ENCODE data around the gene NLRP9. TPM values are rescaled to one million over a fixed set of nuclear protein-coding genes. Genes with fewer than 3 reads are reported as not detected.
A peak's percentile ranks its signal among the peaks of the same experiment; 100 is the strongest.

Gene NLRP9
- total RNA-seq, 1 donor, result not detected

DNA sequence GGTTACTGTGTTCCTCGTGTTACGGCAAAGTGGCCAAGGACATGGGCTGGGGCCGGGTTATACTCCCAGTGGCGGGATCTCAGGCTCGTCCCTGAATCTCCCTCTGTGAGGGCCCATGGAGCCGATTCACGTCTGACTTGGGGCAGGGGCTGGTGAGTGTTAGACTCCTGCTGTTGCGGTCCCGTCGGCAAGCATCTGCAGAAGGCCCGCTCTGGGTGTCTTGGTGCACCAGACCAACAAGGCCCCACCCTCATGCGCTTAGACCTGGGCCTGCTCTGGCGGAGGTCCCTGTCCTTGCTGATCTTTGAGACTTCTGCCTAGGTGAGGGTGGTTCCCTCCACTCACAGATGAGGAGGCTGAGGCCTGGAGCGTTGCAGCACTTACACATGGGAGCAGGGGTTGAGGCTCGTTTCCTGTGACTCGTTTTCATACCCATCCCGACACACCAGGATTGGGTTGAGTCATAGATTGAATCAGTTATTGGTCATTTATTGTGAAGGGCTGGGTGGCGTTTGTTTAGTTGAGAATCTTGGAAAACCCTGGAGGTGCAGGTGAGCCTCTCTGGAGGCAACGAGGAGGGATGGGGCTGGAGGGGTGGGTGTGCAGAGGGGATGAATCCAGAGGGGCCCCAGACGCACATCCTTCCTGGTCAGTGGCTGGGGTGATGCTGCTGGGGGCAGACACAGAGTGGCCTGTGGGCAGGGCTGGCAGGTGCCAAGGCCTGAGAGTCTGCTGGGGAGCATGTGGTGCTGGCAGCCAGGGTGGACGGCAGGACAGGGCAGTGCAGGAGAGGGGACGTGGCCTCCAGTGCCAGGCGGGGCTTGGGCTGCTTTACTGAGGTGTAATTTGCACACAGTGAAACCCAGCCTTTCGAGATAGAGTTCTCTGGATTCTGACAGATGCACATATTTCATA is 58.6 kb downstream of the NLRP9 start:
- H4K20me1 ChIP-seq (ENCODE audit: insufficient read depth, low read length), result peaks cover 79% of the 10 kb centered on the region
- no peak overlapping the region for H2AFZ ChIP-seq (ENCODE audit: low read length)
- no peaks in the 10 kb centered on the region for H3K27me3 ChIP-seq (ENCODE audit: insufficient read depth, low read length)
- H3K36me3 ChIP-seq (ENCODE audit: insufficient read depth, low read length), result peaks cover 38% of the 10 kb centered on the region
- peaks cover 18% of the 10 kb centered on the region for H3K4me1 ChIP-seq (ENCODE audit: insufficient read depth, low read length)
- no peak overlapping the region for H3K4me3 ChIP-seq (ENCODE audit: insufficient read depth, low read length)
- DNase-seq (ENCODE audit: insufficient read length, low spot score, missing footprints), result no peak
- H3K79me2 ChIP-seq (ENCODE audit: insufficient read depth, low read length), result peaks cover 91% of the 10 kb centered on the region
- H3K27ac ChIP-seq (ENCODE audit: low read depth, low read length), result no peak overlapping the region
- H3K4me2 ChIP-seq (ENCODE audit: insufficient read depth, low read length), result no peak overlapping the region
- H3K9me3 ChIP-seq (ENCODE audit: low read depth, low read length), result no peaks in the 10 kb centered on the region
- TF ChIP-seq, protein P1, sequence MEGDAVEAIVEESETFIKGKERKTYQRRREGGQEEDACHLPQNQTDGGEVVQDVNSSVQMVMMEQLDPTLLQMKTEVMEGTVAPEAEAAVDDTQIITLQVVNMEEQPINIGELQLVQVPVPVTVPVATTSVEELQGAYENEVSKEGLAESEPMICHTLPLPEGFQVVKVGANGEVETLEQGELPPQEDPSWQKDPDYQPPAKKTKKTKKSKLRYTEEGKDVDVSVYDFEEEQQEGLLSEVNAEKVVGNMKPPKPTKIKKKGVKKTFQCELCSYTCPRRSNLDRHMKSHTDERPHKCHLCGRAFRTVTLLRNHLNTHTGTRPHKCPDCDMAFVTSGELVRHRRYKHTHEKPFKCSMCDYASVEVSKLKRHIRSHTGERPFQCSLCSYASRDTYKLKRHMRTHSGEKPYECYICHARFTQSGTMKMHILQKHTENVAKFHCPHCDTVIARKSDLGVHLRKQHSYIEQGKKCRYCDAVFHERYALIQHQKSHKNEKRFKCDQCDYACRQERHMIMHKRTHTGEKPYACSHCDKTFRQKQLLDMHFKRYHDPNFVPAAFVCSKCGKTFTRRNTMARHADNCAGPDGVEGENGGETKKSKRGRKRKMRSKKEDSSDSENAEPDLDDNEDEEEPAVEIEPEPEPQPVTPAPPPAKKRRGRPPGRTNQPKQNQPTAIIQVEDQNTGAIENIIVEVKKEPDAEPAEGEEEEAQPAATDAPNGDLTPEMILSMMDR (IDR thresholded peaks at IDR 0.05; ENCODE audit: extremely low read depth, low read depth, low read length), result no peak

DNA sequence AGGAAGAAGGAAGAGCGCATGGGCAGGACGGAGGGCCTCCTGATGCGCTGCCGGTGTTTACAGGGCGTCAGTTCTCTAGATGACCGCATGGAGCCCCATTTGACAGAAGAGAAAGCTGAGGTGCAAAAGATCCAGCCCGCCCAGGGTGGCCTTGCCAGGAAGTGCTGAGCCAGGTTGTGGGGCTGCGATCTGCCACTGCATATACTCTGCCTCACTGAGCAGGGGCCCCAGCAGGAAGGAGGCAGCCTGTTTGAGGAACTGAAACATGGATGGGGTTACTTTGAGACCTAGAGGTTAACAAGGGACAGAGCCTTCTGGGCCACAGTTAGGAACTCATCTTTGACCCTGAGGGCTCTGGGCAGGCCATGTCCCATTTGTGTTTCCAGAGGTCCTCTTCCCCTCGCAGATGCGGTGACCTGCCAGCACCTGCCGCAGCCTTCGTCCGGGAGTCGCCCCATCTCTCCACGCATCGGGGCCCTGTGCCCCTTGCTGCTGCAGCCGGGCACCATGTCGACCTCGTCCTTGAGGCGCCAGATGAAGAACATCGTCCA is 60.0 kb downstream of the NLRP9 start:
- H4K20me1 ChIP-seq (ENCODE audit: insufficient read depth, low read length), result peaks cover 76% of the 10 kb centered on the region
- H3K4me2 ChIP-seq (ENCODE audit: insufficient read depth, low read length), result no peak overlapping the region
- H3K9me3 ChIP-seq (ENCODE audit: low read depth, low read length), result no peaks in the 10 kb centered on the region
- no peak for DNase-seq (ENCODE audit: insufficient read length, low spot score, missing footprints)
- H3K27me3 ChIP-seq (ENCODE audit: insufficient read depth, low read length), result no peaks in the 10 kb centered on the region
- H3K36me3 ChIP-seq (ENCODE audit: insufficient read depth, low read length), result peaks cover 41% of the 10 kb centered on the region
- H3K4me3 ChIP-seq (ENCODE audit: insufficient read depth, low read length), result no peak overlapping the region
- H3K4me1 ChIP-seq (ENCODE audit: insufficient read depth, low read length), result peaks cover 22% of the 10 kb centered on the region
- H3K79me2 ChIP-seq (ENCODE audit: insufficient read depth, low read length), result peaks cover 89% of the 10 kb centered on the region
- no peak overlapping the region for H3K27ac ChIP-seq (ENCODE audit: low read depth, low read length)
- TF ChIP-seq, protein P1 (IDR thresholded peaks at IDR 0.05; ENCODE audit: extremely low read depth, low read depth, low read length), result no peak
- H2AFZ ChIP-seq (ENCODE audit: low read length), result no peak overlapping the region

DNA sequence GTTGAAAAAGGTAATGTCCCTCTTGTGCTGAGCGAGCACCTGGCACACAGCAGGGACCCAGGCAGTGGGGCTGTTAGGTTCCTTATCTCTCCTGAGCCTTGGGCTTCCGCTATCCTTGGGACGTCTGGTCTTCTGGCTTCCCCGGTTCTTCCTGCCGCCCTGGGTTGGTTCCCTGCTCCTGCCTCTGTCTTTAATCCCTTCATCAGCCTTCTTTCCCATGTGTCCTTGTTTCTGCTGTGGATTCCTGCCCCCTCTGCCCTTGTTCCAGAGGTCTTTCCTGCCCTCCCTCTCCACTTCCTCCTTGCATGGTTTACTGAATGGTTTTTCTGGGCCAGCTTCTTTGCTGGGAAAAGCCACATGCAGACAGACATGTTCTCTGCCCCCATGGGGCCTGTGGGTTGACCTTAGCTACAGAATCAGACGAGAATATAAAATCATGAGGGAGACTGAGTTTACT is 60.6 kb downstream of the NLRP9 start:
- TF ChIP-seq, protein P1 (IDR thresholded peaks at IDR 0.05; ENCODE audit: extremely low read depth, low read depth, low read length), result no peak
- Histone ChIP-seq H3K4me2 (ENCODE audit: insufficient read depth, low read length) (peak overlapping the region; percentile 16), H3K27ac (ENCODE audit: low read depth, low read length) (no peak overlapping the region), H3K4me3 (ENCODE audit: insufficient read depth, low read length) (no peak overlapping the region), H3K27me3 (ENCODE audit: insufficient read depth, low read length) (no peaks in the 10 kb centered on the region), H3K9me3 (ENCODE audit: low read depth, low read length) (no peaks in the 10 kb centered on the region), H2AFZ (ENCODE audit: low read length) (no peak overlapping the region), H3K4me1 (ENCODE audit: insufficient read depth, low read length) (peaks cover 22% of the 10 kb centered on the region), H4K20me1 (ENCODE audit: insufficient read depth, low read length) (peaks cover 80% of the 10 kb centered on the region), H3K79me2 (ENCODE audit: insufficient read depth, low read length) (peaks cover 93% of the 10 kb centered on the region), H3K36me3 (ENCODE audit: insufficient read depth, low read length) (peaks cover 41% of the 10 kb centered on the region)
- DNase-seq (ENCODE audit: insufficient read length, low spot score, missing footprints), result no peak

DNA sequence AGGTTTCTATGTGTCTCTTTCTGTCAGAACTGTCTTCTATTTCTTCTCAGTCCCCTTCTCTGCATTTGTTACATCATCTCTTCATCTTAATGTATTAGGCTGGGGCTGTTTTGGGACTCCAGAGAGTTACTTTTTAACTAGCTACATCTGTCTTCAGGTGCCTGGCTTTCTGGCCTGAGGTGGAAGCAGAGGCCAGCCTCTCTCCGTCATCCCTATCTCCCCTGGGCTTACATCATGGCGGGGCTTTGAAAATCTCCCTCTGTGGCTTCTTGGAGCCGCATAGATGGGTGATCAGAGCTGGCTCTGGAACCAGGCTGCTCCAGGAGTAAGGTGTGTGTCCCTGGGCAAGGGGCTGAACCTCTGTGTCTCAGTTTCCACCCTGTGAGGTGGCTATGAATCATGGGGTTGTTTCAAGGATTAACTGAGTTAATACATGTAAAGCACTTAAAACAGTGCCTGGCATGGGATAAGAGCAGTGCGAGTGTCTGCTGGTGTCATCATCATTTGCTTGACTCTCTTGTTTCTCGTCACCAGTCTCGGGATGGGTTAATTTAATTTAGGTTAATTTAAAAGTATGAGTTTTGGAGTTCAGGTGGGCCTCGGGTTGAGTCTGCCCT is 61.2 kb downstream of the NLRP9 start:
- Histone ChIP-seq H3K4me3 (ENCODE audit: insufficient read depth, low read length) (no peak overlapping the region), H3K36me3 (ENCODE audit: insufficient read depth, low read length) (peaks cover 36% of the 10 kb centered on the region), H3K79me2 (ENCODE audit: insufficient read depth, low read length) (peaks cover 92% of the 10 kb centered on the region), H3K4me2 (ENCODE audit: insufficient read depth, low read length) (peak overlapping the region; percentile 98), H3K9me3 (ENCODE audit: low read depth, low read length) (no peaks in the 10 kb centered on the region), H2AFZ (ENCODE audit: low read length) (no peak overlapping the region), H3K4me1 (ENCODE audit: insufficient read depth, low read length) (peaks cover 28% of the 10 kb centered on the region), H3K27me3 (ENCODE audit: insufficient read depth, low read length) (no peaks in the 10 kb centered on the region), H4K20me1 (ENCODE audit: insufficient read depth, low read length) (peaks cover 79% of the 10 kb centered on the region), H3K27ac (ENCODE audit: low read depth, low read length) (peak overlapping the region; percentile 85)
- TF ChIP-seq, protein P1 (IDR thresholded peaks at IDR 0.05; ENCODE audit: extremely low read depth, low read depth, low read length), result no peak
- DNase-seq (ENCODE audit: insufficient read length, low spot score, missing footprints), result no peak

Data from osteoblast (primary cell).